Chondrocyte (in vitro differentiated cells): ENCODE measurements around the gene SLC25A22. TPM values are rescaled to one million over a fixed set of nuclear protein-coding genes. Genes with fewer than 3 reads are reported as not detected.

ENCODE experiments used
- DNase-seq: peaks from one replicate; pipeline ENCODE4 v3.0.0; 2021; ENCODE audit warnings: mixed read lengths, low spot score
- H3K27ac Mint-ChIP-seq: one replicate; pipeline ENCODE4 v1.8.0; 2021; ENCODE audit warnings: mild to moderate bottlenecking, moderate library complexity, mixed read lengths; ENCODE audit not compliant: unreplicated experiment
- H3K27me3 Mint-ChIP-seq: 2 replicates; pipeline ENCODE4 v1.8.0; 2021; ENCODE audit warnings: low read depth, mixed read lengths
- H3K36me3 Mint-ChIP-seq: 2 replicates; pipeline ENCODE4 v1.8.0; 2021; ENCODE audit warnings: low read depth, mixed read lengths
- H3K4me1 Mint-ChIP-seq: 2 replicates; pipeline ENCODE4 v1.8.0; 2021; ENCODE audit warnings: low read depth, mild to moderate bottlenecking, mixed read lengths
- H3K4me3 Mint-ChIP-seq: one replicate; pipeline ENCODE4 v1.8.0; 2021; ENCODE audit warnings: mild to moderate bottlenecking, moderate library complexity, mixed read lengths; ENCODE audit not compliant: unreplicated experiment
- H3K9me3 Mint-ChIP-seq: 2 replicates; pipeline ENCODE4 v1.8.0; 2021; ENCODE audit warnings: low read depth, mixed read lengths
- total RNA-seq: library from RNA; stranded (reverse); gene quantifications from 3 replicates; pipeline ENCODE4 v1.2.1, GENCODE V29; 2021
- TF ChIP-seq, protein P1 (sequence below): fragments of 200-600 bp; sonication (generic); IDR thresholded peaks from 2 replicates; pipeline ENCODE4 v1.5.0; 2021; ENCODE audit warnings: antibody characterized with exemption, mild to moderate bottlenecking, moderate library complexity

The SLC25A22 gene
- total RNA-seq, 1 donor from 2014 or later = 16.0 TPM

DNA sequence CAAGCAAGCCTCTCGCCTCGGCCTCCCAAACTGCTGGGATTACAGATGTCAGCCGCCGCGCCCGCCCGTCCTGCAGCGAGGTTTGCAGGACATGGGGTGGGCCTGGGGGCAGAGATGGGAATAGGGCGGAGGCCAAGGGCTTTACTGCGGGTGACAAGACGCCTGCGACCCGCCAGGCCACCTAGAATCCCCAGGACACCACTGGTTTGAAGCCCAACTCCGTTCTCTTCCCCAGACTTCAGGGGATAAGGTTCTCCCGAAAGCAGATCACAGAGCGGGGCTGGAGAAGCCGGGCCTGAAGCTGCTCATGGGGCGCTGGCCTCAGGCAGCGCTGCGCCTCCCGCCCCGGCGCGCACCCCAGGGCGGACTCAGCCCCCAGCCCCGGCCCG is 43.9 kb upstream of the SLC25A22 start:
- peaks cover 6% of the 10 kb centered on the region for H3K36me3 Mint-ChIP-seq
- H3K4me3 Mint-ChIP-seq = peak overlapping the region; percentile 83
- H3K27ac Mint-ChIP-seq = peak overlapping the region; percentile 91
- DNase-seq = no peak
- no peaks in the 10 kb centered on the region for H3K9me3 Mint-ChIP-seq
- H3K4me1 Mint-ChIP-seq = peaks cover 59% of the 10 kb centered on the region
- TF ChIP-seq, protein P1, sequence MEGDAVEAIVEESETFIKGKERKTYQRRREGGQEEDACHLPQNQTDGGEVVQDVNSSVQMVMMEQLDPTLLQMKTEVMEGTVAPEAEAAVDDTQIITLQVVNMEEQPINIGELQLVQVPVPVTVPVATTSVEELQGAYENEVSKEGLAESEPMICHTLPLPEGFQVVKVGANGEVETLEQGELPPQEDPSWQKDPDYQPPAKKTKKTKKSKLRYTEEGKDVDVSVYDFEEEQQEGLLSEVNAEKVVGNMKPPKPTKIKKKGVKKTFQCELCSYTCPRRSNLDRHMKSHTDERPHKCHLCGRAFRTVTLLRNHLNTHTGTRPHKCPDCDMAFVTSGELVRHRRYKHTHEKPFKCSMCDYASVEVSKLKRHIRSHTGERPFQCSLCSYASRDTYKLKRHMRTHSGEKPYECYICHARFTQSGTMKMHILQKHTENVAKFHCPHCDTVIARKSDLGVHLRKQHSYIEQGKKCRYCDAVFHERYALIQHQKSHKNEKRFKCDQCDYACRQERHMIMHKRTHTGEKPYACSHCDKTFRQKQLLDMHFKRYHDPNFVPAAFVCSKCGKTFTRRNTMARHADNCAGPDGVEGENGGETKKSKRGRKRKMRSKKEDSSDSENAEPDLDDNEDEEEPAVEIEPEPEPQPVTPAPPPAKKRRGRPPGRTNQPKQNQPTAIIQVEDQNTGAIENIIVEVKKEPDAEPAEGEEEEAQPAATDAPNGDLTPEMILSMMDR = no peak
- H3K27me3 Mint-ChIP-seq = no peaks in the 10 kb centered on the region

DNA sequence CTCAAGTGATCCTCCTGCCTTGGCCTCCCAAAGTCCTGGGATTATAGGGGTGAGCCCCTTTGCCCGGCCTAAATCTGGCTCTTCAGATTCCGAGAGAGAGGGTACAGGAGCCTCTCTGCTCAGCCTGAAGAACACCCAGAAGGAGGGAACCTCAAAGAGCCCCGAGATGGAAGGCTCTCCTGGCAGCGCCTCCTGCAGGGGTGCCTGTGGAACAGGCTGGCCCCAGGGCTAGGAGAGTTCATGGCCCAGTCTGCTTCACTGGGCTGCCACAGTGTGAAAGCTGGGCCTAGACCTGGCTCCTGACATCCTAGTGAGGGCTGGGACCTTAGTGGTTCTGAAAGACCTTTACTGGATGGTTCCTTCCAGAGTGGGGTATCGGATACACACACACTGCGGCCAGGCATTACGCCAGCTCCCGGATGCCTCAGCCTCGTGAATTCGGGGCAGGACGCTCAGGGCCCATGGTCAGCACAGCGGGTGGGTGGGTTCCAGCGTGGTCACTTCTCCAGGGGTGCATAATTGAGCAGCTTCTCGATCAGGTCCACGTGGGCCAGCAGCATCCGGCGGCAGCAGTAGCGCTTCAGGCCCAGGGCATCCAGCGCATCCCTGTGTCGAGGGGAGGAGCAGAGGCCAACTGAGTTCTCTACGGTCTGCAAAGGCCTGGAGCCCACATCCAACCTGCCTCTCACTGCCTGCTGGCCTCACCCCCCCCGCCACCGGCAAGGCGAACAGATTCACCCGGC is 42.0 kb upstream of the SLC25A22 start:
- TF ChIP-seq, protein P1 = peak; percentile 67
- Mint-ChIP-seq H3K27ac (peak overlapping the region; percentile 91), H3K27me3 (no peaks in the 10 kb centered on the region), H3K36me3 (peaks cover 6% of the 10 kb centered on the region), H3K4me3 (peak overlapping the region; percentile 83), H3K4me1 (peaks cover 43% of the 10 kb centered on the region), H3K9me3 (no peaks in the 10 kb centered on the region)
- no peak for DNase-seq

DNA sequence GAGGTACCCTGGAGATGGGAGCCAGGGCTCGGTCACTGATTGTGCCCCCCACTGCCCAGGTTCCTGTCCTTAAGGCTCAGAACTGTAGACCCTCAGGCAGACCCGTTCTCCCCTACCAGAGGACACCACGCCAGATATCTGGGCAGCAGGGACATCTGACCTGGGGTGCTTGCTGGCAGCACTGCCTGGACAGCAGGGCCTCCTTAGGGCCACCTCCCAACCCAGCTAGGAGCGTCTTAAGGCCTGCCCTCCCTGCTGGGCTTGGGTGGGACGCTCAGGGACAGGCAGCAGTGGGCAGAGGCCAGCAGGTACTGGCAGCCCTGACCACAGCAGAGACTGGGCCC is 41.2 kb upstream of the SLC25A22 start:
- peaks cover 44% of the 10 kb centered on the region for H3K4me1 Mint-ChIP-seq
- H3K27me3 Mint-ChIP-seq = no peaks in the 10 kb centered on the region
- no peaks in the 10 kb centered on the region for H3K9me3 Mint-ChIP-seq
- TF ChIP-seq, protein P1 = no peak
- no peak overlapping the region for H3K4me3 Mint-ChIP-seq
- peaks cover 6% of the 10 kb centered on the region for H3K36me3 Mint-ChIP-seq
- no peak for DNase-seq
- H3K27ac Mint-ChIP-seq = peak overlapping the region; percentile 5

DNA sequence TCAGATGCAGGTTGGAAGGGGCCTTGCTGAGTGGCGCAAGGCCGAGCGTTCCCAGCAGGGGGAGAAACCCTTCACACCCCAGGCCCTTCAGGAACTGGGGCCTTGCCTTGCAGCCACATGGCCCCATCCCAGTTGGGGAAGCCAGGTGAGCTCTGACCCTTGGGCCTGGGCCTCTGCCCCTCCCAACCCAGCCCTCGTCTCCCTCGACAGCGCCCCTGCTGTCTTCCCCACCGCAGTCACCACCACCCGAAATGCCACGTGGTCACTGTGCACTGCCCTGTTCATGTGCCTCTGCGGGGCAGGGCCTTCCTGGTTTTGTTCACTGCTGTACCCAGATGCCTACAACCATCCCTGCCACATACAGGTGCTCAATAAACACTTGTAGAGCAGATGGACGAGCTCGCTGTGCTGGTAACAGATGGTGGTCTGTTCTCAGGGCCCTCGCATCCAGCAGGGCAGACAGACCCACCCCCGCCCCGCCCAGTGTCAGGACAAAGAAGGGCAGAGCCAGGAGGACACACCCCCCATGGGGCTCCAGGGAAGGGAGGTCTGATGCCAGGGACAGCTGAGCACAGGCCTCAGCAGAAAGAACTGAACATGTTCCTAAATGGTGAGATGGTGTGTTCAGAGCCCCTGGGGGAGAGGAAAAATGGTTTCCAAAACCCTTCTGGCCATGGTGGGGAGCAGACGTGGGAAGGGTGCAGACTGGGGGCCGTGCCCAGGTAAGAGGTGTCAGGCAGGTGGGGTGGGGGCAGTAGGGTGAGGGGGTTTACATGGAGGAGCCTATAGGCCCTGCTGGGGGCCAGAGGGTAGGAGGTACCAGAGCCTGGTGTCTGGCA is 40.6 kb upstream of the SLC25A22 start:
- DNase-seq = no peak
- Mint-ChIP-seq H3K36me3 (peaks cover 6% of the 10 kb centered on the region), H3K4me3 (no peak overlapping the region)

DNA sequence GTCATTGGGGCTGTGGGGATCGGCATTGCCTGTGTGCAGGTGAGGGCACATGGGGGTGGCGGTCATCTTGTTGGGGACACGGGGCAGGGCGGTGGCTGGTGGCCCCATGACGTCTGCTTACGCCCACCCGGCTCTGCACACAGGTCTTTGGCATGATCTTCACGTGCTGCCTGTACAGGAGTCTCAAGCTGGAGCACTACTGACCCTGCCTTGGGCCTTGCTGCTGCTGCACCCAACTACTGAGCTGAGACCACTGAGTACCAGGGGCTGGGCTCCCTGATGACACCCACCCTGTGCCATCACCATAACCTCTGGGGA is 39.9 kb upstream of the SLC25A22 start:
- Mint-ChIP-seq H3K4me1 (peaks cover 38% of the 10 kb centered on the region), H3K27ac (no peak overlapping the region), H3K27me3 (no peaks in the 10 kb centered on the region), H3K9me3 (no peaks in the 10 kb centered on the region), H3K4me3 (no peak overlapping the region), H3K36me3 (peaks cover 6% of the 10 kb centered on the region)
- DNase-seq = no peak
- TF ChIP-seq, protein P1 = no peak

More for the DNA sequence above, 40.6 kb upstream of the SLC25A22 start:
- H3K27ac Mint-ChIP-seq = peak overlapping the region; percentile 59
- TF ChIP-seq, protein P1 = peak; percentile 51
- H3K9me3 Mint-ChIP-seq = no peaks in the 10 kb centered on the region
- H3K27me3 Mint-ChIP-seq = no peaks in the 10 kb centered on the region
- H3K4me1 Mint-ChIP-seq = peaks cover 43% of the 10 kb centered on the region
